LNCaP clone FGC (cell line): Measurements from ENCODE around the gene CALD1.

Experiments
- DNase-seq: peaks from one replicate; pipeline ENCODE4 v3.0.0-alpha.2; 2011; ENCODE audit warnings: low read depth
- H3K4me3 ChIP-seq: 2 replicates; pipeline ENCODE4 v1.5.1; 2011; ENCODE audit warnings: mild to moderate bottlenecking, low read depth, low read length, control low read depth
- CTCF ChIP-seq: IDR thresholded peaks from 2 replicates; pipeline ENCODE4 v1.5.1; 2012; ENCODE audit warnings: mild to moderate bottlenecking; ENCODE audit not compliant: control insufficient read depth, insufficient read depth; ENCODE audit errors: extremely low read depth

CALD1 gene

GRCh38 chr7:134777908-134778580 lies 1.4 kb upstream of the CALD1 start:
- DNase-seq, result no peak
- no peak overlapping the region for H3K4me3 ChIP-seq
- TF ChIP-seq CTCF, result no peak

- no peak for TF ChIP-seq CTCF
- no peak for DNase-seq
- H3K4me3 ChIP-seq, result peak overlapping the region; percentile 57
Observed at GRCh38 chr7:134779741-134780065, 269 bp downstream of the CALD1 start.

GRCh38 chr7:134780166-134780828 lies 863 bp downstream of the CALD1 start:
- peak overlapping the region; percentile 57 for H3K4me3 ChIP-seq
- TF ChIP-seq CTCF, result no peak
- no peak for DNase-seq

- no peak for DNase-seq
- no peak for TF ChIP-seq CTCF
- H3K4me3 ChIP-seq, result no peak overlapping the region
Observed at GRCh38 chr7:134781171-134781570, 1.7 kb downstream of the CALD1 start.

- no peak overlapping the region for H3K4me3 ChIP-seq
- no peak for TF ChIP-seq CTCF
- no peak for DNase-seq
Observed at GRCh38 chr7:134782121-134782623, 2.7 kb downstream of the CALD1 start.

GRCh38 chr7:134783294-134784069 lies 4.0 kb downstream of the CALD1 start:
- DNase-seq, result no peak
- TF ChIP-seq CTCF, result no peak
- no peak overlapping the region for H3K4me3 ChIP-seq
